ENCODE results near the gene HRK. TPM values are rescaled to one million over a fixed set of nuclear protein-coding genes. Genes with fewer than 3 reads are reported as not detected.

The HRK gene
- total and polyA plus RNA-seq, 2 of the 13 experiments (the other 11 are each of a cell fraction or from before 2014, with no cell fraction given): 0.02 TPM; not detected in 1

DNA sequence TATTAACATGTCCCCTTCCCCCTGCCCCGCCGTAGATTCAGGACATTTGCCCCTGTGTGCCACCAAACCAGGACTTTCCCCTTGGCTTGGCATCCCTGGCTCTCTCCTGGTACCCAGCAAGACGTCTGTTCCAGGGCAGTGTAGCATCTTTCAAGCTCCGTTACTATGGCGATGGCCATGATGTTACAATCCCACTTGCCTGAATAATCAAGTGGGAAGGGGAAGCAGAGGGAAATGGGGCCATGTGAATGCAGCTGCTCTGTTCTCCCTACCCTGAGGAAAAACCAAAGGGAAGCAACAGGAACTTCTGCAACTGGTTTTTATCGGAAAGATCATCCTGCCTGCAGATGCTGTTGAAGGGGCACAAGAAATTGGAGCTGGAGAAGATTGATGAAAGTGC is 28.9 kb downstream of the HRK start:
- no peak overlapping the region for H3K4me2 ChIP-seq (ENCODE audit: low read depth, low read length)
- no peaks in the 10 kb centered on the region for H3K9me3 ChIP-seq (ENCODE audit: low read length)
- H3K79me2 ChIP-seq (ENCODE audit: insufficient read depth, low read length): no peaks in the 10 kb centered on the region
- no peak overlapping the region for H2AFZ ChIP-seq (ENCODE audit: low read length)
- WGBS (ENCODE audit: low lambda C conversion rate): 85% methylated on average over 6 of the region's 6 CpGs
- in situ Hi-C loops (cut with HindIII; ENCODE audit: extremely low pct_ligation_motif_present, low pct_unique_long_range_greater_than_20kb): no loop called here
- no peak overlapping the region for H3K9ac ChIP-seq (ENCODE audit: insufficient read depth, low read depth, low read length)
- H3K36me3 ChIP-seq (replicated peaks in 1 of 2; ENCODE audit: control insufficient read depth in 1 of 2, insufficient read depth in 2 of 2, low read length in 2 of 2): no peaks in the 10 kb centered on the region
- H3K4me3 ChIP-seq (replicated peaks in 1 of 3; ENCODE audit: insufficient read depth in 1 of 3, low read depth in 2 of 3, low read length in 3 of 3): no peak overlapping the region
- no peak for ATAC-seq
- ChIA-PET POLR2A (no interaction called here), CTCF (ENCODE audit: low intra/inter-chr PET ratio, low total read pairs) (no interaction called here)
- no peak for DNase-seq (ENCODE audit: low spot score)
- FAIRE-seq: no peak
- no peaks in the 10 kb centered on the region for H3K27me3 ChIP-seq (ENCODE audit: control insufficient read depth in 1 of 2, insufficient read depth in 2 of 2, low read length in 2 of 2)
- no TSS peak for BruUV-seq (replicated peaks)
- H3K27ac ChIP-seq (ENCODE audit: extremely low read length, insufficient read depth, low read length): no peak overlapping the region
- TF ChIP-seq LCORL (IDR thresholded peaks at IDR 0.05): no peak
- no peak for TF ChIP-seq LCORL (CRISPR knock-in tag; IDR thresholded peaks at IDR 0.05)
- TF ChIP-seq ZNF136 (CRISPR knock-in tag; IDR thresholded peaks at IDR 0.05; ENCODE audit: low read depth): no peak
- TF ChIP-seq MTA3 (CRISPR knock-in tag; IDR thresholded peaks at IDR 0.05): no peak
- TF ChIP-seq JUND (CRISPR knock-in tag; IDR thresholded peaks at IDR 0.05): no peak
- no peak for TF ChIP-seq ZNF432 (CRISPR knock-in tag; IDR thresholded peaks at IDR 0.05; ENCODE audit: borderline replicate concordance)
- TF ChIP-seq, protein P1, sequence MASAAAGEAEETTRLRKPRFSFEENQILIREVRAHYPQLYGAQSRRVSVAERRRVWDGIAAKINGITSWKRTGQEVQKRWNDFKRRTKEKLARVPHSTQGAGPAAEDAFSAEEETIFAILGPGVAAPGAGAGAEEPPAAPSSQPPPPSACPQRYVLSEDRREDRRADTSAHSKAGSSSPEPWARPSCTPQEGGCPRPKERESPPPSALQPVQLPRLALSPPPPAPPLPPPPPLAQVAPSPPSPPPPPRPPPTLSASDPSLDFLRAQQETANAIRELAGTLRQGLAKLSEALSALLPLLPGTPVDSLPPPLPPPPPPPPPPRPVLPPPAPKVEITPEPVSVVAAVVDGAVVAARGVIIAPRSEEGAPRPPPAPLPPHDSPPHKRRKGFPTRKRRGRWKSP (CRISPR knock-in tag; IDR thresholded peaks at IDR 0.05): no peak
- H4K20me1 ChIP-seq (ENCODE audit: insufficient read depth, low read length): no peaks in the 10 kb centered on the region
- intact Hi-C loops (cut with micrococcal nuclease; ENCODE audit: unreplicated experiment): no loop called here
- H3K4me1 ChIP-seq (ENCODE audit: insufficient read depth, low read length): no peaks in the 10 kb centered on the region

DNA sequence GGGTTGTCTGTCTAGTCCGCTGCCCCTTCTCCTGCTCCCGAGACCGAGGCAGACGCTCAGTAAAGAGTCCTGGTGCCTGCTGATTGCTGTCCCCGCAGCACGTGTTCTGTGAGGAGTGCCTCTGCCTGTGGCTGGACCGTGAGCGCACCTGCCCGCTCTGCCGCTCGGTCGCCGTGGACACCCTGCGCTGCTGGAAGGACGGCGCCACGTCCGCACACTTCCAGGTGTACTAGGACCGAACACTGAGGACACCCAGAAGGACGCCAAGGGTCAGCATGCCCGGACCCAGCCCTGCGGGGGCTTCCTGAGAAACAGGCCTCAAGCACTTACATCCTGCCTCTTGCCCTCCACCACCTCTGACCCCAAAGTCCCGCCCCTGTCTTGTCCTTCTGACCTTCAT is 32.0 kb downstream of the HRK start:
- BruUV-seq (replicated peaks): no TSS peak
- H3K27ac ChIP-seq (ENCODE audit: extremely low read length, insufficient read depth, low read length): no peak overlapping the region
- 94% methylated on average over 20 of the region's 23 CpGs for whole genome bisulfite sequencing (ENCODE audit: low lambda C conversion rate)
- no peak for DNase-seq (ENCODE audit: low spot score)
- no peaks in the 10 kb centered on the region for H3K79me2 ChIP-seq (ENCODE audit: insufficient read depth, low read length)
- no peaks in the 10 kb centered on the region for H3K36me3 ChIP-seq (replicated peaks in 1 of 2; ENCODE audit: control insufficient read depth in 1 of 2, insufficient read depth in 2 of 2, low read length in 2 of 2)
- no peaks in the 10 kb centered on the region for H4K20me1 ChIP-seq (ENCODE audit: insufficient read depth, low read length)
- ChIA-PET POLR2A (no interaction called here), CTCF (ENCODE audit: low intra/inter-chr PET ratio, low total read pairs) (no interaction called here)
- no peak overlapping the region for H3K4me3 ChIP-seq (replicated peaks in 1 of 3; ENCODE audit: insufficient read depth in 1 of 3, low read depth in 2 of 3, low read length in 3 of 3)
- no peak for FAIRE-seq
- in situ Hi-C loops (cut with HindIII; ENCODE audit: extremely low pct_ligation_motif_present, low pct_unique_long_range_greater_than_20kb): no loop called here
- TF ChIP-seq SMAD1 (CRISPR knock-in tag; IDR thresholded peaks at IDR 0.05; ENCODE audit: borderline replicate concordance, low read depth): no peak
- TF ChIP-seq RELA (CRISPR knock-in tag; IDR thresholded peaks at IDR 0.05): no peak
- no peak for TF ChIP-seq HMG20B (CRISPR knock-in tag; conservative IDR thresholded peaks at IDR 0.05)
- no peak for TF ChIP-seq ZMYM4 (CRISPR knock-in tag; IDR thresholded peaks at IDR 0.05)
- no peak for TF ChIP-seq SUZ12 (IDR thresholded peaks at IDR 0.05; ENCODE audit: low read depth, low read length)
- TF ChIP-seq ISL2 (CRISPR knock-in tag; IDR thresholded peaks at IDR 0.05): no peak
- TF ChIP-seq, protein P2, sequence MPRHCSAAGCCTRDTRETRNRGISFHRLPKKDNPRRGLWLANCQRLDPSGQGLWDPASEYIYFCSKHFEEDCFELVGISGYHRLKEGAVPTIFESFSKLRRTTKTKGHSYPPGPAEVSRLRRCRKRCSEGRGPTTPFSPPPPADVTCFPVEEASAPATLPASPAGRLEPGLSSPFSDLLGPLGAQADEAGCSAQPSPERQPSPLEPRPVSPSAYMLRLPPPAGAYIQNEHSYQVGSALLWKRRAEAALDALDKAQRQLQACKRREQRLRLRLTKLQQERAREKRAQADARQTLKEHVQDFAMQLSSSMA (CRISPR knock-in tag; IDR thresholded peaks at IDR 0.05): no peak
- intact Hi-C loops (cut with micrococcal nuclease; ENCODE audit: unreplicated experiment): no loop called here
- no peak overlapping the region for H2AFZ ChIP-seq (ENCODE audit: low read length)
- H3K9ac ChIP-seq (ENCODE audit: insufficient read depth, low read depth, low read length): no peak overlapping the region
- no peak overlapping the region for H3K4me2 ChIP-seq (ENCODE audit: low read depth, low read length)
- no peaks in the 10 kb centered on the region for H3K4me1 ChIP-seq (ENCODE audit: insufficient read depth, low read length)
- no peak for ATAC-seq
- no peaks in the 10 kb centered on the region for H3K27me3 ChIP-seq (ENCODE audit: control insufficient read depth in 1 of 2, insufficient read depth in 2 of 2, low read length in 2 of 2)
- no peaks in the 10 kb centered on the region for H3K9me3 ChIP-seq (ENCODE audit: low read length)
